IMR-90 (cell line): Measurements from ENCODE around the gene VPS25. TPM values are rescaled to one million over a fixed set of nuclear protein-coding genes. Genes with fewer than 3 reads are reported as not detected.
"Not testable (repeated sequence)": the region's sequence is repeated elsewhere in the genome, so short reads cannot be mapped to it uniquely, and the experiment has no call there.

Experiments used
- ATAC-seq: fragments of 200-7000 bp; cut with Tn5 transposase; 2 replicates; pipeline ENCODE4 v1.9.1; 2020; ENCODE audit warnings: low read depth, mild to moderate bottlenecking, moderate library complexity
- BruUV-seq: library from RNA; stranded (reverse); fragments of 400-500 nt; replicated peaks from 2 replicates; lab custom pipeline; 2021; lab: Mats Ljungman, UMichigan
- CTCF ChIA-PET: fragments of 300-600 bp; formaldehyde crosslinking; extraction: SDS; loops from one replicate; lab custom pipeline; 2021; ENCODE audit warnings: antibody characterized with exemption; lab: Yijun Ruan, JAX
- POLR2A ChIA-PET: fragments of 300-600 bp; sonication (Branson Sonifier 250); formaldehyde crosslinking; loops from one replicate; lab custom pipeline; 2022; ENCODE audit warnings: antibody characterized with exemption; ENCODE audit not compliant: unreplicated experiment; lab: Charles Lee
- DNase-seq: peaks from one replicate; pipeline ENCODE4 v3.0.0; 2013
- H2AFZ ChIP-seq: replicated peaks from 2 replicates; pipeline ENCODE3; 2013; ENCODE audit warnings: low read length, mild to moderate bottlenecking; ENCODE audit not compliant: poor library complexity
- H2AK5ac ChIP-seq: 2 replicates; pipeline ENCODE4 v1.6.1; 2013; ENCODE audit warnings: low read depth, low read length, inconsistent platforms
- H2AK9ac ChIP-seq: replicated peaks from 2 replicates; pipeline ENCODE3; 2013; ENCODE audit warnings: mild to moderate bottlenecking, low read depth, low read length, moderate library complexity; ENCODE audit not compliant: poor library complexity
- H2BK120ac ChIP-seq: 2 replicates; pipeline ENCODE4 v1.6.1; 2013; ENCODE audit warnings: low read depth, low read length, inconsistent platforms
- H2BK15ac ChIP-seq: 3 replicates; pipeline ENCODE4 v1.6.1; 2013; ENCODE audit warnings: low read depth, low read length, inconsistent platforms
- H2BK20ac ChIP-seq: 2 replicates; pipeline ENCODE4 v1.6.1; 2013; ENCODE audit warnings: low read depth, mild to moderate bottlenecking, inconsistent platforms, low read length, moderate library complexity
- H2BK5ac ChIP-seq: 2 replicates; pipeline ENCODE4 v1.6.1; 2013; ENCODE audit warnings: mild to moderate bottlenecking, low read depth, low read length, inconsistent platforms; ENCODE audit not compliant: poor library complexity, severe bottlenecking
- H3K14ac ChIP-seq: replicated peaks from 2 replicates; pipeline ENCODE4 v1.6.1; 2013; ENCODE audit warnings: low read depth, low read length, inconsistent platforms
- H3K18ac ChIP-seq: 2 replicates; pipeline ENCODE4 v1.6.1; 2013; ENCODE audit warnings: low read depth, low read length, control low read depth
- H3K23ac ChIP-seq: 2 replicates; pipeline ENCODE4 v1.6.1; 2013; ENCODE audit warnings: low read depth, low read length, inconsistent platforms
- H3K27ac ChIP-seq: 2 replicates; pipeline ENCODE4 v1.5.1; 2013; ENCODE audit warnings: mild to moderate bottlenecking, control low read depth, low read length; ENCODE audit not compliant: insufficient read depth
- H3K27me3 ChIP-seq: 2 replicates; pipeline ENCODE4 v1.6.1; 2013; ENCODE audit warnings: low read length; ENCODE audit not compliant: control insufficient read depth, insufficient read depth
- H3K36me3 ChIP-seq: 2 replicates; pipeline ENCODE4 v1.6.1; 2013; ENCODE audit warnings: low read length, mixed read lengths; ENCODE audit not compliant: control insufficient read depth, insufficient read depth
- H3K4ac ChIP-seq: 2 replicates; pipeline ENCODE4 v1.6.1; 2013; ENCODE audit warnings: low read depth, low read length, inconsistent platforms
- H3K4me1 ChIP-seq: 2 replicates; pipeline ENCODE4 v1.6.1; 2013; ENCODE audit warnings: low read length, mixed read lengths; ENCODE audit not compliant: control insufficient read depth, insufficient read depth
- H3K4me2 ChIP-seq: 2 replicates; pipeline ENCODE4 v1.6.1; 2013; ENCODE audit warnings: low read depth, mild to moderate bottlenecking, control low read depth, low read length, moderate library complexity
- H3K4me3 ChIP-seq: 2 replicates; pipeline ENCODE4 v1.5.1; 2013; ENCODE audit warnings: low read depth, mild to moderate bottlenecking, control low read depth, low read length, moderate library complexity; ENCODE audit not compliant: insufficient read depth
- H3K56ac ChIP-seq: 2 replicates; pipeline ENCODE4 v1.6.1; 2013; ENCODE audit warnings: low read length, inconsistent platforms; ENCODE audit not compliant: insufficient read depth; ENCODE audit errors: extremely low read depth
- H3K79me1 ChIP-seq, 2 experiments: 2 replicates each; pipeline ENCODE4 v1.6.1; 2013; ENCODE audit warnings: low read length in 2 of 2, inconsistent platforms in 1 of 2, low read depth in 1 of 2
- H3K9ac ChIP-seq: 2 replicates; pipeline ENCODE4 v1.6.1; 2013; ENCODE audit warnings: low read depth, low read length, control low read depth
- H3K9me1 ChIP-seq: 2 replicates; pipeline ENCODE4 v1.6.1; 2013; ENCODE audit warnings: low read length, inconsistent platforms; ENCODE audit not compliant: insufficient read depth
- H3K9me3 ChIP-seq: 2 replicates; pipeline ENCODE4 v1.6.1; 2013; ENCODE audit warnings: low read length; ENCODE audit not compliant: control insufficient read depth, insufficient read depth
- H4K20me1 ChIP-seq: 2 replicates; pipeline ENCODE4 v1.6.1; 2013; ENCODE audit warnings: low read length, inconsistent platforms; ENCODE audit not compliant: insufficient read depth
- H4K5ac ChIP-seq: 2 replicates; pipeline ENCODE4 v1.6.1; 2013; ENCODE audit warnings: mild to moderate bottlenecking, low read depth, low read length, control low read depth
- H4K8ac ChIP-seq, 2 experiments: 2 replicates each; pipeline ENCODE4 v1.6.1; 2013; ENCODE audit warnings: low read depth in 2 of 2, low read length in 2 of 2, control low read depth in 1 of 2, inconsistent platforms in 1 of 2
- H4K91ac ChIP-seq: 2 replicates; pipeline ENCODE4 v1.6.1; 2013; ENCODE audit warnings: low read depth, low read length, inconsistent platforms; ENCODE audit not compliant: insufficient read depth
- WGBS, 2 experiments: methylation state at CpG; one replicate each; pipeline versions ENCODE4 v1.1.5 to v1.1.7; 2013; ENCODE audit warnings: missing lambda C conversion rate in 2 of 2; ENCODE audit not compliant: insufficient read length in 1 of 2; ENCODE audit errors: extremely low coverage in 2 of 2; 5-methylcytosine and 5-hydroxymethylcytosine counted together
- dilution Hi-C: fragments of 300-500 bp; cut with HindIII; formaldehyde crosslinking; loops from one replicate; pipeline ENCODE4 v1.14.3; 2018; ENCODE audit warnings: low sequenced_read_pairs; ENCODE audit not compliant: unreplicated experiment
- in situ Hi-C: fragments of 300-500 bp; cut with MboI; formaldehyde crosslinking; loops from 3 replicates; pipeline ENCODE4 v1.14.3; 2019; ENCODE audit warnings: low sequenced_read_pairs, inconsistent platforms, mixed read lengths
- intact Hi-C: fragments of 100-400 bp; cut with micrococcal nuclease; formaldehyde crosslinking; loops from 2 replicates; pipeline ENCODE4 v1.10.0; 2022
- polyA plus RNA-seq, 3 experiments: library from polyadenylated mRNA; depleted of rRNA; stranded (reverse); fragments of >200 nt; gene quantifications; 2 replicates each; pipeline ENCODE4 v1.2.3, GENCODE V29; 2012; ENCODE audit warnings: low replicate concordance in 1 of 3
- total RNA-seq: library from RNA; depleted of rRNA; stranded (reverse); fragments of >200 nt; gene quantifications from 2 replicates; pipeline ENCODE4 v1.2.3, GENCODE V29; 2012

Gene VPS25
- total and polyA plus RNA-seq, 2 of the 4 experiments (the other 2 are of a cell fraction) = 71.3 to 130 TPM

DNA sequence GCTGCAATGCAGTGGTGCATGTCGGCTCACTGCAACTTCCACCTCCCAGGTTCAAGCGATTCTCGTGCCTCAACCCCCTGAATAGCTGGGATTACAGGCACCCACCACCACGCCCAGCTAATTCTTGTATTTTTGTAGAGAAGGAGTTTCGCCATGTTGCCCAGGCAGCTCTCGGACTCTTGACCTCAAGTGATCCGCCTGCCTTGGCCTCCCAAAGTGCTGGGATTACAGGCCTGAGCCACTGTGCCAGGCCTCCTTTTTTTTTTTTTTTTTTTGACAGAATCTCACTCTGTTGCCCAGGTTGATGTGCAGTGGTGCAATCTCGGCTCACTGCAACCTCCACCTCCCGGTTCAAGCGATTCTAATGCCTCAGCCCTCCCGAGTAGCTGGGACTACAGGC, 30.3 kb upstream of the VPS25 start:
- peaks cover 12 to 39% of the 10 kb centered on the region in 2 experiments for H3K79me1 ChIP-seq
- H2AFZ ChIP-seq, H3K4me2 ChIP-seq, H2BK20ac ChIP-seq, H2BK120ac ChIP-seq, intact Hi-C loops, H3K9me3 ChIP-seq, in situ Hi-C loops, H4K20me1 ChIP-seq, H3K4ac ChIP-seq, H3K27me3 ChIP-seq, H3K56ac ChIP-seq, H2BK15ac ChIP-seq, H3K23ac ChIP-seq, H2AK5ac ChIP-seq, H3K4me3 ChIP-seq, DNase-seq, dilution Hi-C loops, POLR2A ChIA-PET, H3K9ac ChIP-seq, H3K9me1 ChIP-seq, H3K14ac ChIP-seq, H3K4me1 ChIP-seq, H3K18ac ChIP-seq, H2AK9ac ChIP-seq, BruUV-seq, H2BK5ac ChIP-seq, H4K91ac ChIP-seq, H3K36me3 ChIP-seq, H3K27ac ChIP-seq, ATAC-seq, H4K8ac ChIP-seq, H4K5ac ChIP-seq: not testable (repeated sequence)
- CTCF ChIA-PET = interaction anchor here (0.6 to 0.7 kb wide), 2 partner anchors 21 to 62 kb away, joined by 3 read pairs; no protein-coding TSS in a partner anchor
- 93% methylated on average over 2 of the region's 11 CpGs; no CpG with 5 or more reads in 1 of the 2 experiments for WGBS, 2 experiments
